Naive thymus-derived CD8-positive, alpha-beta T cell (primary cell): ENCODE measurements around the gene OLR1. TPM values are rescaled to one million over a fixed set of nuclear protein-coding genes. Genes with fewer than 3 reads are reported as not detected.

Experiments used
- ATAC-seq, 2 donors: fragments of 150-1000 bp; cut with Tn5 transposase in 1 of 2; sonication (Bioruptor Pico), chemical (Tn5 transposase) in 1 of 2; 1 replicate in 1 of 2; 2 replicates in 1 of 2; pipeline ENCODE4 v1.10.0; 2021; ENCODE audit warnings: mild to moderate bottlenecking in 2 of 2, moderate library complexity in 2 of 2
- POLR2A ChIA-PET: fragments of 350-600 bp; sonication (Branson Sonifier 250); formaldehyde crosslinking; loops from one replicate; lab custom pipeline; 2021; ENCODE audit warnings: antibody characterized with exemption; lab: Charles Lee
- DNase-seq, 10 donors: peaks; one replicate each; pipeline versions ENCODE4 v3.0.0 to v3.0.0-alpha.2; 2020 to 2022
- H3K27ac Mint-ChIP-seq, 10 donors: one replicate each; pipeline ENCODE4 v1.8.0; 2020 to 2022; ENCODE audit warnings: mild to moderate bottlenecking in 10 of 10, mixed read lengths in 10 of 10, moderate library complexity in 4 of 10, inconsistent platforms in 1 of 10
- H3K27me3 Mint-ChIP-seq, 5 donors: one replicate each; pipeline ENCODE4 v1.8.0; 2021 to 2022; ENCODE audit warnings: mixed read lengths in 5 of 5
- H3K36me3 Mint-ChIP-seq, 3 donors: one replicate each; pipeline ENCODE4 v1.8.0; 2020 to 2022; ENCODE audit warnings: mixed read lengths in 3 of 3, mild to moderate bottlenecking in 2 of 3, inconsistent platforms in 1 of 3
- H3K4me1 Mint-ChIP-seq, 4 donors: one replicate each; pipeline ENCODE4 v1.8.0; 2021 to 2022; ENCODE audit warnings: mixed read lengths in 4 of 4
- H3K4me3 Mint-ChIP-seq, 10 donors: one replicate each; pipeline ENCODE4 v1.8.0; 2020 to 2022; ENCODE audit warnings: mild to moderate bottlenecking in 10 of 10, mixed read lengths in 10 of 10, moderate library complexity in 6 of 10, inconsistent platforms in 1 of 10
- H3K9me3 Mint-ChIP-seq, 9 donors: one replicate each; pipeline ENCODE4 v1.8.0; 2020 to 2022; ENCODE audit warnings: mixed read lengths in 9 of 9, mild to moderate bottlenecking in 3 of 9, inconsistent platforms in 1 of 9, moderate library complexity in 1 of 9
- polyA plus RNA-seq, 3 donors: library from polyadenylated mRNA; unstranded; fragments of 300-500 nt; fragmentation: Illumina TruSeq; gene quantifications; one replicate each; pipeline ENCODE4 v1.2.3, GENCODE V29; 2021
- total RNA-seq, 8 experiments: library from RNA in 2 of 8; stranded (reverse) in 2 of 8; gene quantifications; one replicate each; pipeline ENCODE4 v1.2.3 and lab custom pipeline; 2021 to 2026

OLR1 gene
- total and polyA plus RNA-seq, 5 experiments from 2014 or later = not detected

DNA sequence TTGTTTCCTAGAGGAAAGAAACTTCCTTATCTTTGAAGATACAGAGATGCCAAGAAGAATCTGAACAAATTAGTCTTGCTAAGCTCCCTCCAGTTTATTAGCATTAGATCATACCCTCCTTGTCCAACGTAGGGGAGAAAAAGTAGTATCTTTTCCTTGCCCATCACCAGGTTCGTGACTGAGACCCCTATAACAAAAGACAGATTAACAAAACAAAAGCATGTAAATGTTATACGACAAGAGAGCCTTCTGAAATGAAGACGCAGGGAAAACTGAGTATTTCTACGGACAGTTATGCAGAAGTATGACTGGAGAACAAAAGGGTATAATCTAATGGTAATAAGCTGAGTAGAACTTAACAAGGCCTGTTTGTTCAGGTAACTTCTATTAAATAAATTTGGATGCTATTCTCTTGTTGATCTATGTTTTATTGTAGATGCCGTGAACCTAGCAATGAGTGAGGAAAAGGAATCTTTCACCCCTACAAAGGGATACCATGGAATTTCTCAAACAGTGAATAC lies 39.0 kb downstream of the OLR1 start:
- H3K36me3 Mint-ChIP-seq = no peaks in the 10 kb centered on the region
- no peak for ATAC-seq
- H3K27ac Mint-ChIP-seq = no peak overlapping the region
- peaks cover 0 to 14% (median 4%) of the 10 kb centered on the region in 4 donors for H3K4me1 Mint-ChIP-seq
- DNase-seq = no peak
- H3K4me3 Mint-ChIP-seq = no peak overlapping the region
- H3K9me3 Mint-ChIP-seq = no peaks in the 10 kb centered on the region
- H3K27me3 Mint-ChIP-seq = peaks cover 0 to 22% (median 2%) of the 10 kb centered on the region in 5 donors
- POLR2A ChIA-PET = no interaction called here

DNA sequence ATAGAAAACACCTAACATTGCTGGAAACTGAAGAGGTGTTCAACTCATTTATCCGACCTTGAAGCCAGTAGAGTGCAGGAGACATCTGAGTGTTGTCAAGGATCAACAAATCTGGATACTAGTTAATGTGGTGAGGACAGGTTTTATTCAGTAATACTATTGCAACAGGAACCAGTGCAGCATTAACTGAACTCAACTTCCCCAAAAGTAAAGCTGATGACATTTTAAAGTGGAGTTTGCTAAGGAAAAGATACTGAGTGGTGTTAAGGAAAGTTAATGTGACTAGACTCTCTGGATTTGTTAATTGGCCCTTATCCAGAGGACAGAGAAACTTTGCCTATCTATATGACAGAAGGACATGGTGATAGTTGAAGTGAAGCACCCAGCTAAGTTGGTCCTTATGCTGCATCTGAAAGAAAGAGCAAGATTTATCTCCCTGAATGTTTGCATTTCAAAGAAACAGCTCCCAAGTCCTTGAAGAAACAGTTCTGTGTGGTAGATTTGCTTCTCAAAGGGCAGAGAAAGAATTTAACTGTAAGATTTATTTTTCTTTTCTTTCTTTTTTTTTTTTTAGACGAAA lies 40.7 kb downstream of the OLR1 start:
- POLR2A ChIA-PET = no interaction called here
- Mint-ChIP-seq H3K27me3 (peaks cover 2 to 27% (median 6%) of the 10 kb centered on the region in 5 donors), H3K4me3 (no peak overlapping the region), H3K9me3 (no peaks in the 10 kb centered on the region), H3K4me1 (peaks cover 0 to 14% (median 4%) of the 10 kb centered on the region in 4 donors), H3K36me3 (no peaks in the 10 kb centered on the region), H3K27ac (peak overlapping the region in 1 of 10 donors; percentile 36)
- no peak for DNase-seq
- no peak for ATAC-seq

DNA sequence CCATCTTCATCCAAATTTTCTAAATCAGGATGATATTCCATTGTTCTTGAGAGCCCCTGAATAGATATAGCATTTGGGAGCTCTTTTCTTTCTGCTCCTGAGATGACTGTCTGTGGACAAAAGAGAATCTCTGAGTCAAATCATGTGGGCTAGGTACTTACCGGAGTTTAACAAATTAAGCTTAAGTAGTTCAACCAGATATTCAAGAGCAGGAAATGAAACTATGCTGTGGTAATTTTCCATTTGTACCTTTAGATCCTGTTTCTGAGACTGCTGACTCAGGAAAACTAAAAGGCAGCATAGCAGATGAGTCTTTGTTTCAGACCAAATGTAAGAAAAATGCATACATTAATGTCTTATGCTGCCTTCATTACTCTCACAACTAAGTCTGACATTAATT lies 41.9 kb downstream of the OLR1 start, which contains the start of gene CLEC7A:
CLEC7A (minus strand) TSS at position 158 of the 400 bp plus-strand sequence; CDS start at position 41, 117 bp downstream.
- H3K4me1 Mint-ChIP-seq = peaks cover 0 to 14% (median 4%) of the 10 kb centered on the region in 4 donors
- POLR2A ChIA-PET = no interaction called here

DNA sequence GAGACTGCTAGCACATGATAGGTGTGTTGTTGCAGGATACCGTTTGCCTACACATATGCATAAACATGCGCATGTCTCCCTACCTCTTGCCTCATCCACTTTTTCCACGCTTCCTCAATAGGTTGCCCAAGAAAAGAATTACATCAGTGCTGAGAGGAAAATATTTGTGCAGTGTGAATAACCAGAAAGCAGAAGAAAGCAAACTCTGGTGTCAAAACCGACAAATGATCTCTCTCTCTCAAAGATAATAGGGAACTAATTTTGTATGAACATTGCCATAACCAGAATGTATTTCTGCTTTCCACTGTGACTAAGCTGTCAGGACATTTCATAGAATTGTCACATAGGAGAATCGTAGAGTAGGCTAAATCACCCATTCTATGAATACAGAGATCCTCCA lies 43.2 kb downstream of the OLR1 start:
- no peaks in the 10 kb centered on the region for H3K9me3 Mint-ChIP-seq
- H3K36me3 Mint-ChIP-seq = no peaks in the 10 kb centered on the region
- peak overlapping the region in 1 of 10 donors; percentile 50 for H3K4me3 Mint-ChIP-seq
- peaks cover 0 to 14% (median 4%) of the 10 kb centered on the region in 4 donors for H3K4me1 Mint-ChIP-seq
- no peak for DNase-seq
- no peak for ATAC-seq
- peak overlapping the region in 1 of 10 donors; percentile 27 for H3K27ac Mint-ChIP-seq
- peaks cover 2 to 28% (median 9%) of the 10 kb centered on the region in 5 donors for H3K27me3 Mint-ChIP-seq
- POLR2A ChIA-PET = no interaction called here

More for the DNA sequence above, 41.9 kb downstream of the OLR1 start, which contains the start of gene CLEC7A:
- Mint-ChIP-seq H3K27me3 (peaks cover 2 to 28% (median 9%) of the 10 kb centered on the region in 5 donors), H3K9me3 (no peaks in the 10 kb centered on the region), H3K27ac (peak within 1 kb of the TSS in 2 of 10 donors; percentile 36 to 53), H3K36me3 (no peaks in the 10 kb centered on the region), H3K4me3 (peak within 1 kb of the TSS in 1 of 10 donors; percentile 63)
- ATAC-seq (peak in 1 of 2 donors; percentile 30), DNase-seq (no peak)

DNA sequence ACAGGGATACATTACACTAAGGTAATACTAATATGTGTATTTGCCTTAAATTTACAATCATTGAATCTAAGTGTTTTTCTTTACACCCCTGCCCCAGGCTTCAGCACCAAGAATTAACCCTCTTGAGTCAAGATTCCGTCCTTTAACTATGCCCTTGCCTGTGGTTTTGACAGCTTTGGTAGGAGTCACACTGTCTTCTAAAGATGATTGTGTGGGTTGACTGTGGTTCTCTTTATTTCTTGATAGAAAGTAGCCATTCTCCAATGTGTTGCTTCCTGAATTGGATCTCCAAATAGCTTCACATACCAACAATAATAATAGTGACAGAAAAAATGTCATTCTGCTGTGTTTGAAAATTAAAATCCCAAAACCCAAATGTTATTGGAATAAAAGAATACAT lies 45.5 kb downstream of the OLR1 start:
- Mint-ChIP-seq H3K27me3 (peaks cover 2 to 18% (median 9%) of the 10 kb centered on the region in 5 donors), H3K4me1 (peaks cover 0 to 15% (median 4%) of the 10 kb centered on the region in 4 donors), H3K27ac (no peak overlapping the region), H3K9me3 (peaks cover 0 to 2% (median 0%) of the 10 kb centered on the region in 9 donors), H3K4me3 (no peak overlapping the region), H3K36me3 (no peaks in the 10 kb centered on the region)
- DNase-seq (no peak), ATAC-seq (no peak)
- POLR2A ChIA-PET = no interaction called here

DNA sequence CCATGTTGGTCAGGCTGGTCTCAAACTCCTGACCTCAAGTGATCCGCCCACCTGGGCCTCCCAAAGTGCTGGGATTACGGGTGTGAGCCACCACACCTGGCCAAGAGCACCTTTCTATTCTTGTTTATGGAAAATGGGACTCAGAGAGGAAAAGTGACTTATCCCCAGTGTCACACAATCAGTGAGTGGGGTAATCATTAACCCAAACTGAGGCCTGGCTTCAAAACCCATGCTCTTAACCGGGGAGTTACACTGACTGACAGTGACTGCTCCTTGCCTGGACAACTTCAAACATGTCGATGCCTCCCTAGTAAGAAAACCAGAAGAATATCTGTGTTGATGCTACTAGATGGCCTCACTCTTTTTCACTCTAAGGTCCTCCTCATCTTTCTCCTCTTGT lies 49.2 kb downstream of the OLR1 start:
- Mint-ChIP-seq H3K27ac (no peak overlapping the region), H3K4me3 (no peak overlapping the region), H3K27me3 (peaks cover 2 to 9% (median 6%) of the 10 kb centered on the region in 5 donors), H3K4me1 (peaks cover 0 to 3% (median 0%) of the 10 kb centered on the region in 4 donors), H3K36me3 (no peaks in the 10 kb centered on the region), H3K9me3 (peaks cover 0 to 4% (median 0%) of the 10 kb centered on the region in 9 donors)
- ATAC-seq (no peak), DNase-seq (no peak)
- POLR2A ChIA-PET = no interaction called here

DNA sequence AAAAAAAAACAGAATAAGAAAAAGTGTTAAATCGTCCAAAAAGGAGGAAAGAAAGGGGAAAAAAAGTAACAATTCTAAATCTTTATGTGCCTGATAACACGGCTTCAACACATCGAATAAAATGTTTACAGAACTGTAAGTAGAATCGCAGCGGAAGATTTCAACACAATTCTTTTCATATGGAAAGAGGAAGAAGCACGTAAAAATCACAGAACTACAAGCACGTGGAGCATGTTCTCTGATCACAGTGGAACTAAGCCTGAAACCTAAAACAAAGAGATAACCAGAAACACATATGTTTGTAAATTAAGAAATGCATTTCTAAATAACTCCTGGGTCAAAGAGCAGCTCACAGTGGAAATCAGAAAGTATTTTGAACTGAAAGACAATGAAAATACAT lies 50.7 kb downstream of the OLR1 start:
- H3K27me3 Mint-ChIP-seq = peaks cover 0 to 3% (median 0%) of the 10 kb centered on the region in 5 donors
- H3K4me3 Mint-ChIP-seq = no peak overlapping the region
- POLR2A ChIA-PET = no interaction called here
- peaks cover 0 to 4% (median 0%) of the 10 kb centered on the region in 9 donors for H3K9me3 Mint-ChIP-seq
- peaks cover 0 to 3% (median 0%) of the 10 kb centered on the region in 4 donors for H3K4me1 Mint-ChIP-seq
- DNase-seq = no peak
- ATAC-seq = no peak
- no peaks in the 10 kb centered on the region for H3K36me3 Mint-ChIP-seq
- H3K27ac Mint-ChIP-seq = peak overlapping the region in 1 of 10 donors; percentile 12

DNA sequence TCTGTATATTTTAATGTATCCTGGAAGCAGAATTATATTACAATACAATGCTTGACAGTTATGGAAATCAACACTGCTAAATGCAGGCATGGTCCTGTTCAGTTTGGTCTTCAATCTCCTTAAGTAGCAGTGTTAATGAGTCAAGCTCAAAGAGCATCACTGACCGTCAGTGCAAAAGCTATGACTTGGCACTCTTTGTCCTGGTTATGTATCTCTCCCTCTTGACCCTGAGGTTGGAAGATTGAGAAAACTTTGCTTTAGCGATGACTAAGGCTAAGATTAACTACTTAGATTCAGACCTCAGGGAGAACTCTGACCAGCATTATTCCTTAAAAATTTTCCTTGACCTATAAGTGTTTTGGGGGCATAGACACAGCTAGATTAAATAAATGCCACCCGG lies 52.9 kb downstream of the OLR1 start:
- POLR2A ChIA-PET = no interaction called here
- Mint-ChIP-seq H3K4me3 (no peak overlapping the region), H3K36me3 (no peaks in the 10 kb centered on the region), H3K27ac (no peak overlapping the region), H3K4me1 (peaks cover 0 to 3% (median 0%) of the 10 kb centered on the region in 4 donors), H3K9me3 (peaks cover 0 to 4% (median 0%) of the 10 kb centered on the region in 9 donors), H3K27me3 (no peaks in the 10 kb centered on the region)
- no peak for ATAC-seq
- DNase-seq = no peak

DNA sequence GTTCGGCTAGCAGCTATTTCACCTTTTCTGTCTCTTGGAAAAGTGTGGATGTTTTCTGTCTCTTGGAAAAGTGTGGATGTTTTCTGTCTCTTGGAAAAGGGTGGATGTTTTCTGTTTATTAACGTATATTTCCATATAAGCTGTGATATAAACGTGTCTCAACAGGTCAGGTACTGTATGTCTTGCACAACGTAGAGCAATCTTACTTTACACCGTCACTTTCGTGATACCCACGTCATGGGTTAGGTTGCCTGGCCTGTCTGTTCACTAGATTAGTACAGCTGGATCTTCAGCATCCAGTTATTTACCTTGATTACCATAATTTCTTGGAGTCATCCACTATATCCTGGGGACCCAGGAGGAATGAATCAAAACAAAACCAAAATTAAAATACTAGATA lies 56.0 kb downstream of the OLR1 start:
- POLR2A ChIA-PET = no interaction called here
- Mint-ChIP-seq H3K27me3 (no peaks in the 10 kb centered on the region), H3K36me3 (no peaks in the 10 kb centered on the region), H3K9me3 (peaks cover 0 to 4% (median 0%) of the 10 kb centered on the region in 9 donors), H3K4me1 (no peaks in the 10 kb centered on the region), H3K4me3 (no peak overlapping the region), H3K27ac (no peak overlapping the region)
- DNase-seq (no peak), ATAC-seq (no peak)

DNA sequence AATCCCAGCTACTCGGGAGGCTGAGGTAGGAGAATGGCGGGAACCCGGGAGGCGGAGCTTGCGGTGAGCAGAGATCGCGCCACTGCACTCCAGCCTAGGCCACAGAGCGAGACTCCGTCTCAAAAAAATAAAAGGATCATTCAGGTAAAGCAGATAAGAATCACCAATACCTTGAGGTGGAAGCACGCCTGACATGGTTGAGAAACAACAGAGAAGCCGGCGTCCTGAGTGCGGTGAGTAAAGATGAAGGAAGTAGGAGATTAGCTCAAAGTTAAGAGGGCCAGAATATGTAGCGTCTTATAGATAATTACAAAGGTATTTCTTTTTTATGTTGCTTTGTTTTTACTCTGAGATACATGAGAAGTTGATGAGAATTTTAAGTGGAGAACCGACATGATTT lies 56.6 kb downstream of the OLR1 start:
- Mint-ChIP-seq H3K36me3 (no peaks in the 10 kb centered on the region), H3K27ac (peak overlapping the region in 1 of 10 donors; percentile 51), H3K9me3 (peaks cover 0 to 4% (median 0%) of the 10 kb centered on the region in 9 donors), H3K4me3 (no peak overlapping the region), H3K27me3 (no peaks in the 10 kb centered on the region), H3K4me1 (no peaks in the 10 kb centered on the region)
- POLR2A ChIA-PET = no interaction called here
- DNase-seq (no peak), ATAC-seq (no peak)

DNA sequence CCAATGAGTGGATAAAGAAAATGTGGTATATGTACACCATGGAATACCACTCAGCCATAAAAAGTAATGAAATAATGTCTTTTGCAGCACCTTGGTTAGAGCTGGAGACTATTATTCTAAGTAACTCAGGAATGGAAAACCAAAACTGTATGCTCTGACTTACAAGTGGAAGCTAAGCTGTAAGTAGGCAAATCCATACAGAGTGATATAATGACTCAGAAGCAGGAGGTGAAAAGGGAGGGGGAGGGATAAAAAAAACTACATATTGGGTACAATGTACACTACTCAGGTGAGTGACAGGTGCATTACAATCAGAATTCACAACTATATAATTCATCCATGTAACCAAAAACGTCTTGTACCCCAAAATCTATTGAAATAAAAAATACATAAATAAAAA lies 58.0 kb downstream of the OLR1 start:
- ATAC-seq = no peak
- Mint-ChIP-seq H3K4me1 (no peaks in the 10 kb centered on the region), H3K27ac (no peak overlapping the region), H3K27me3 (peaks cover 0 to 3% (median 0%) of the 10 kb centered on the region in 5 donors), H3K36me3 (no peaks in the 10 kb centered on the region), H3K9me3 (peaks cover 0 to 5% (median 0%) of the 10 kb centered on the region in 9 donors), H3K4me3 (no peak overlapping the region)
- POLR2A ChIA-PET = no interaction called here
- no peak for DNase-seq

DNA sequence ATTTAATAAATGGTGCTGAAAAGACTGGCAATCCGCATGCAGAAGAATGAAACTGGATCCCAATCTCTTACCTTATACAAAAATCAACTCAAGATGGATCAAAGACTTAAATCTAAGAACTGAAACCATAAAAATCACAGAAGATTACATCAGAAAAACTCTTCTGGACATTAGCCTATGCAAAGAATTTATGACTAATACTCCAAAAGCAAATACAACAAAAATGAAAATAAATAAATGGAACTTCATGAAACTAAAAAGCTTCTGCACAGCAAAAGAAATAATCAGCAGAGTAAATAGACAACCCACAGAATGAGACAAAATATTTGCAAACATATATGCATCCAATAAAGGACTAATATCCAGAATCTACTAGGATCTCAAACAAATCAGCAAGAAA lies 58.9 kb downstream of the OLR1 start:
- POLR2A ChIA-PET = no interaction called here
- ATAC-seq (no peak), DNase-seq (no peak)
- H3K4me3 Mint-ChIP-seq = no peak overlapping the region
- peak overlapping the region in 1 of 10 donors; percentile 6 for H3K27ac Mint-ChIP-seq
- H3K4me1 Mint-ChIP-seq = no peaks in the 10 kb centered on the region
- H3K36me3 Mint-ChIP-seq = no peaks in the 10 kb centered on the region
- peaks cover 0 to 5% (median 0%) of the 10 kb centered on the region in 9 donors for H3K9me3 Mint-ChIP-seq
- H3K27me3 Mint-ChIP-seq = peaks cover 0 to 6% (median 0%) of the 10 kb centered on the region in 5 donors

DNA sequence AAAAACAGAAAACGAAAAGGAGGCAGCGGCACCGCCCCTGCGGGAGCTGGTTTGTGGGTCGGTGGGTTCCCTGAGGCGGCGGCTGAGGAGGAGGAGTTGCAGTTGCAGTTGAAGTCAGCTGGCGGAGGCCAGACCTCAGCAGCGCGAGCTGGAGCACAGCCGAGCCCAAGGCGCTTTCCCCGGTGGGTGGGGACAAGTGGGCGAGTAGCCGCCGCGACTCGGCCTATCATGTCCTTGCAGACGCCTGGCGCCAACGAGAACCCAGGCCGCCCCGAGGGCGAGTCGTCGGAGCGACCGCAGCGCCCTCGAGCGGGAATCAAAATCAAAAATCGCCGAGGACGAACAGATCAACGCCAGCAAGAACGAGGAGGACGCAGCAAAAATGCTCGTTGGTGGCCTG lies 60.5 kb downstream of the OLR1 start:
- peak overlapping the region in 1 of 10 donors; percentile 63 for H3K27ac Mint-ChIP-seq
- DNase-seq (no peak), ATAC-seq (no peak)
- H3K36me3 Mint-ChIP-seq = peaks cover 0 to 5% (median 0%) of the 10 kb centered on the region in 3 donors
- H3K9me3 Mint-ChIP-seq = peaks cover 0 to 6% (median 2%) of the 10 kb centered on the region in 9 donors
- POLR2A ChIA-PET = no interaction called here
- H3K4me1 Mint-ChIP-seq = no peaks in the 10 kb centered on the region
- no peak overlapping the region for H3K4me3 Mint-ChIP-seq
- peaks cover 0 to 7% (median 2%) of the 10 kb centered on the region in 5 donors for H3K27me3 Mint-ChIP-seq
